ENCODE measurements around the gene SH2B3.

The SH2B3 gene

GRCh38 chr12:111425655-111426054, 19.9 kb downstream of the SH2B3 start:
- DNase-seq (ENCODE audit: low read depth): no peak
- TF ChIP-seq CTCF (IDR thresholded peaks at IDR 0.05; ENCODE audit: control insufficient read depth, extremely low read depth, insufficient read depth): no peak
- H3K4me3 ChIP-seq (ENCODE audit: low read depth, low read length): no peak overlapping the region

DNA sequence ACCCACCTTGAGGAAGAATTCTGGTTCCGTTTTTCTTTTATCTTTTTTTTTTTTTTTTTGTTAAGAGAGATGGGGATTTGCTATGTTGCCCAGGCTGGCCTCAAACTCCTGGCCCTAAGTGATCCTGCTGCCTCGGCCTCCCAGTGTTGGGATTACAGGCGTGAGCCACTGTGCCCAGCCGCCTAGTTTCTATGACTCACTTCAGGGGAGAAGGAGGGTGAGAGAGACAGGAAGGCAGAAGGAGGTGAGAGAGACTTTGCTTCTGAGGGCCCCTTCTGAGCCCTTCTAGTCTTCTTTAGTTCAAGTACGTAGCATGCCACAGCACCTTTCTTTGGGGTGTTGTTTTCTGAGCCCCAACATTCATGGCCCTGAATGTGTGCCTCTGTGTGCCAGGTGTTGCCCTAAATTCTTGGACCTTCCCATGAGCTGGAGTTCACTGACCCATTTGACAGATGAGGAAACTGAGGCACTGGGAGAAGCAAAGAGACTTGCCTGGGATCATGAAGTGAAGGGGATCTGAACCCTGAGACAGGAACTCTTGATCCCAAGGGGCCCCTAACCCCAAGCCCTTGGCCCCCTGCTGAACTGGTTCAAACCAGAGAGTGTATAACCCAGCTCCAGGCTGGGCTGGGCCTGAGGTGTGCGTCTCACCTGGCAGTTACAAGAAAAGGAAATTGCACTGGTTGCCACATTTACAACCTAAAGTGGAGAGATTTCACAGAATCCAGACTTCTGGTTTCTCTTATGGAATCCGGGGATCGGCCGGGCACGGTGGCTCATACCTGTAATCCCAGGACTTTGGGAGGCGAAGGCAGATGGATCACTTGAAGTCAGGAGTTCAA, 20.8 kb downstream of the SH2B3 start:
- no peak for TF ChIP-seq CTCF (IDR thresholded peaks at IDR 0.05; ENCODE audit: control insufficient read depth, extremely low read depth, insufficient read depth)
- DNase-seq (ENCODE audit: low read depth): no peak
- H3K4me3 ChIP-seq (ENCODE audit: low read depth, low read length): no peak overlapping the region

DNA sequence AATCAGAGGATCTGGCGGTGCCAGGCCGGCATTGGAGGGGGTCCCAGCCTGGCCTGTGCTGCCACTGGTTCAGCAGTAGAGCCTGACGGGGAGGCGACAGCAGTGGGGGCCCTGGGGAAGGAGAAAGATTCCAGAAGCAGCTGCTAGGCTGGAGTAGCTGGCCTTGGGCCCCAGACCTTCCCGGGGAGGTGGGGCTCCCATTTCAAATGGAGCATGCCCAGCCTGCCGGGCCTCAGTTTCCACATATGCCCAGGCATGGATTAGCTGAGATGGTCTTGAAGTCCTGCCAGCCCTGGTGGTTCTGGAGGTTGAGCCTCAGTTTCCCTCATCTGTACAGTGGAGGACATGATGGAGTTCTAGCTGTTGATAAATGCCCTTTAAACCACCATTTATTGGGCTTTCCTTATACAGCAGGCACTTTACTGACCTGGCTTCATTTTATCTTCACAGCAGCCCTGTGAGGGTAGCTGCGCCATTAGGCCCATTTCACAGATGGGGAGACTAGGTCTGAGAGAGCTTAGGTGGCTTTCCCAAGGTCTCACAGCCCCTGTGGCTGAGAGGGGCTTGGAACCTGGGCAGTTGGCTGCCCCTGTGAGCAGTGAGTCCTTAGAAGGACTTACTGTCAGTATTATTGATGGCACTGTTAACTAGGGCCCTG, 21.8 kb downstream of the SH2B3 start:
- no peak overlapping the region for H3K4me3 ChIP-seq (ENCODE audit: low read depth, low read length)
- DNase-seq (ENCODE audit: low read depth): no peak
- no peak for TF ChIP-seq CTCF (IDR thresholded peaks at IDR 0.05; ENCODE audit: control insufficient read depth, extremely low read depth, insufficient read depth)

DNA sequence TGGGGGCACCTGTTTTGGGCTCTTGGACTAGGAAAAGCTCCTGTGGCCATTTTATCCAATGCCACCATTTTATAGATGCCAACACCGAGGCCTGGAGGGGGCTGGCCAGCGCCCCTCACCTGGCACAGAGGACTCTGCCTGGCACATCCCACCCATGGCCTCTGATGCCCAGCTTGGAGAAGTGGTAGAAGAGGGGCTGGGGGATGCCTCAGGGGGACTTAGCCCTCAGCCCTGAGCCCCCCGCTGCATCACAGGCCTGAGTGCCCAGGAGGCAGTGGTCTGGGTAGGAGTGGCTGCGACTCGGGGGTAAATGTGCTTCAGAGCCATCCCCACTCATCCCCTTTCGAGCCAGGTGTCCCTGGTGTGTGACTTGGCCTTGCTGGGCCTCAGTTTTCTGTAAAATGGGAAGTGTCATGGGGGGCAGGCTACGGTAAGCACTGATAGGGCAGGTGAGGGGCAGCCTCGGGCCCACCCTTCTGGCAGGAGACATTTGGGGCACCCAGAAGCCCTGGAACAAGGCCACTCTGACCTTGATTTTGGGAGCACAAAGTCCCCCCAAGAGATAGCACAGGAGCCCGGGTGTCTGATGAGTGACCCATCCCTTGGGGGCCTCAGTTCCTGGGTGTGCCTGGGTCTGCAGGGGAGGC, 22.5 kb downstream of the SH2B3 start:
- TF ChIP-seq CTCF (IDR thresholded peaks at IDR 0.05; ENCODE audit: control insufficient read depth, extremely low read depth, insufficient read depth): no peak
- H3K4me3 ChIP-seq (ENCODE audit: low read depth, low read length): no peak overlapping the region
- DNase-seq (ENCODE audit: low read depth): no peak

GRCh38 chr12:111428728-111429175, 23.0 kb downstream of the SH2B3 start:
- no peak for DNase-seq (ENCODE audit: low read depth)
- TF ChIP-seq CTCF (IDR thresholded peaks at IDR 0.05; ENCODE audit: control insufficient read depth, extremely low read depth, insufficient read depth): no peak
- H3K4me3 ChIP-seq (ENCODE audit: low read depth, low read length): no peak overlapping the region

DNA sequence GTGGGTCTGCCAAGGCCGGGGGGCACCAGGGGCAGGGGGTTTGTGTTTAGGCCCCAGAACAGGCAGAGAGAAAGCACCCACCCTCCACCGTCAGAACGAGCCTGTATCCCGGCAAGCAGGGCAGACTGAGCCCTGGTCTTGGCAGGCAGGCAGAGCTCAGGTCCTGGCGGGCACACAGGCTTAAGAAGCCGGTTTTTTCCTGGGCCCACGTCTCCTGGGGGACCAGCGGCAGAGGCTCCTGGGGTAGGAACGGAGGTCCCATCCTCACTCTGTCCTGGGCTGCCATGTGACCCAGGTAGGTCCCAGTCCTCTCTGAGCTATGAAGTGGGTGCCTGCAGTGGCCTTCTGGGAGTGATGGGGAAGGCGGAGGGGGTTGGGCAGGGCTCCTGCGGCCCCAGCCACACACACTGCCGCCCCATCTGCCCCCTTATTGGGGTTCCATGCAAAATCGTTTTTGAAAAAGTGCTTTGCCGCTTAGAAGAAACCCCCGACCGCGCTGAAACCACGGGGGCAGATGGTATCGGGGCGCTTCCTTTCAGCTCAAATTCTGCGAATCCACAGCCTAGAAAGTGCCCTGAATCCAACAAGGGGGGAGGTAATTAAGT, 24.2 kb downstream of the SH2B3 start:
- no peak for TF ChIP-seq CTCF (IDR thresholded peaks at IDR 0.05; ENCODE audit: control insufficient read depth, extremely low read depth, insufficient read depth)
- no peak for DNase-seq (ENCODE audit: low read depth)
- no peak overlapping the region for H3K4me3 ChIP-seq (ENCODE audit: low read depth, low read length)

Data from LNCaP clone FGC (cell line).